Omental fat pad (tissue), 4 donors: Measurements from ENCODE around the gene FMN1. TPM values are rescaled to one million over a fixed set of nuclear protein-coding genes. Genes with fewer than 3 reads are reported as not detected.

Source experiments
- ATAC-seq: fragments of 150-250 bp; one replicate; pipeline ENCODE4 v1.9.1; 2016; ENCODE audit warnings: mild to moderate bottlenecking, moderate library complexity; ENCODE audit not compliant: low FRiP score
- DNase-seq: peaks from one replicate; pipeline ENCODE4 v3.0.0-alpha.2; 2019; ENCODE audit warnings: low spot score
- total RNA-seq, 4 donors: library from RNA; depleted of rRNA; stranded (reverse); fragments of >200 nt; gene quantifications; one replicate each; pipeline ENCODE4 v1.1.0, GENCODE V29; 2016
- TF ChIP-seq, protein P1 (sequence below), 3 donors: fragments of 450-650 bp; IDR thresholded peaks; one replicate each; pipeline ENCODE4 v1.5.1; 2016 to 2017; ENCODE audit warnings: antibody characterized with exemption in 3 of 3, mild to moderate bottlenecking in 3 of 3, moderate library complexity in 2 of 3

Gene FMN1
- total RNA-seq, 4 donors from 2014 or later: 19.9 to 35.5 (median 28.5) TPM

- no peak for ATAC-seq
- TF ChIP-seq, protein P1, sequence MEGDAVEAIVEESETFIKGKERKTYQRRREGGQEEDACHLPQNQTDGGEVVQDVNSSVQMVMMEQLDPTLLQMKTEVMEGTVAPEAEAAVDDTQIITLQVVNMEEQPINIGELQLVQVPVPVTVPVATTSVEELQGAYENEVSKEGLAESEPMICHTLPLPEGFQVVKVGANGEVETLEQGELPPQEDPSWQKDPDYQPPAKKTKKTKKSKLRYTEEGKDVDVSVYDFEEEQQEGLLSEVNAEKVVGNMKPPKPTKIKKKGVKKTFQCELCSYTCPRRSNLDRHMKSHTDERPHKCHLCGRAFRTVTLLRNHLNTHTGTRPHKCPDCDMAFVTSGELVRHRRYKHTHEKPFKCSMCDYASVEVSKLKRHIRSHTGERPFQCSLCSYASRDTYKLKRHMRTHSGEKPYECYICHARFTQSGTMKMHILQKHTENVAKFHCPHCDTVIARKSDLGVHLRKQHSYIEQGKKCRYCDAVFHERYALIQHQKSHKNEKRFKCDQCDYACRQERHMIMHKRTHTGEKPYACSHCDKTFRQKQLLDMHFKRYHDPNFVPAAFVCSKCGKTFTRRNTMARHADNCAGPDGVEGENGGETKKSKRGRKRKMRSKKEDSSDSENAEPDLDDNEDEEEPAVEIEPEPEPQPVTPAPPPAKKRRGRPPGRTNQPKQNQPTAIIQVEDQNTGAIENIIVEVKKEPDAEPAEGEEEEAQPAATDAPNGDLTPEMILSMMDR (IDR thresholded peaks at IDR 0.05): no peak
- DNase-seq: no peak
Measured at GRCh38 chr15:33126559-33127290, 67.8 kb downstream of the FMN1 start.

- TF ChIP-seq, protein P1 (IDR thresholded peaks at IDR 0.05): no peak
- ATAC-seq (no peak), DNase-seq (no peak)
Measured at GRCh38 chr15:33125894-33126537, 68.5 kb downstream of the FMN1 start.

DNA sequence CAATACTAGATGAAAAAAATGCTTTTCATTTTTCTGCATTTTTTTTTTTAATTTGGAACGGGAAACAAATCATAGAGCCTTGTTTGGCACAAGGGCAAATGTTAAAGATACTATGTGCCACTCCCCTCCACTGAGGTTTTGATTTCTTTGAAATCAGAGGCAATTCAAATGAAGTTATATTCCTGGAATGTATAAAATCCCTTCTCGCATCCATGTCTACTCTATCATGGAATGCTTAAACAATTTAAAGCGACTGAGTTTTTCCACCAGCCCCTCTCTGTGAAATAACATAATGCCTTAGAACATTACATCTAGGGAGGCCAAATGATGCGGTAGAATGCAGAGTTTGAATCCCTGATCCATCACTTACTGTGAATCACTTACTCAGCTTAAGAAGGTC, 69.7 kb downstream of the FMN1 start:
- no peak for ATAC-seq
- TF ChIP-seq, protein P1 (IDR thresholded peaks at IDR 0.05): no peak
- DNase-seq: no peak

- ATAC-seq: no peak
- TF ChIP-seq, protein P1 (IDR thresholded peaks at IDR 0.05): no peak
Measured at GRCh38 chr15:33124279-33124678, 70.2 kb downstream of the FMN1 start.

DNA sequence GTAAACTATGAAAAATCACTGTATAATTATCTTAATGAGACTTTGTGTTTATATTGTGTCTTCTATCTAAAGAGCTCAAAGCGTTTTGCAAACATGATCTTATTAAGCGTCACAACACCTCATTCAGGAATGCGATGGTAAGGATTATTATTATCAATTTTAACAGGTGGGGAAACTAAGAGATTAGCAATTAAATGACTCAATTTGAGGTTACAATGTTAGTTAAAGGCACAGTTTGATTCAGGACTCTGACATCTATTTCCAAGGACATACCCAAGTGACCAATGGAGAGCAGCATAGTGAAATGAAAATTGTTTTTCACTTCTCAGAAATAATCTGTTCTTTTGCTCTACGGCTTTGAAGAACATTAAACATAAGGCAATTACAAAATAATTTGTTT, 74.6 kb downstream of the FMN1 start:
- DNase-seq: no peak
- TF ChIP-seq, protein P1 (IDR thresholded peaks at IDR 0.05): no peak
- ATAC-seq: no peak

More at GRCh38 chr15:33124279-33124678, 70.2 kb downstream of the FMN1 start:
- DNase-seq: no peak

GRCh38 chr15:33119273-33119672, 75.2 kb downstream of the FMN1 start:
- DNase-seq (no peak), ATAC-seq (no peak)
- TF ChIP-seq, protein P1 (IDR thresholded peaks at IDR 0.05): no peak

GRCh38 chr15:33116198-33116597, 78.3 kb downstream of the FMN1 start:
- no peak for ATAC-seq
- no peak for DNase-seq
- TF ChIP-seq, protein P1 (IDR thresholded peaks at IDR 0.05): no peak
